PC-3 (cell line): Measurements from ENCODE around the gene GAP43. TPM values are rescaled to one million over a fixed set of nuclear protein-coding genes. Genes with fewer than 3 reads are reported as not detected.
A peak's percentile ranks its signal among the peaks of the same experiment; 100 is the strongest.

Experiments used
- ATAC-seq: fragments of 200-7000 bp; cut with Tn5 transposase; 2 replicates; pipeline ENCODE4 v1.9.1; 2020; ENCODE audit warnings: mild to moderate bottlenecking, moderate library complexity
- BruUV-seq: library from RNA; stranded (reverse); fragments of 400-500 nt; replicated peaks from 2 replicates; lab custom pipeline; 2021; lab: Mats Ljungman, UMichigan
- CTCF ChIA-PET: fragments of 300-600 bp; sonication (Branson Sonifier 250); formaldehyde crosslinking; loops from one replicate; lab custom pipeline; 2022; ENCODE audit warnings: antibody characterized with exemption; lab: Charles Lee
- POLR2A ChIA-PET: fragments of 300-600 bp; sonication (Branson Sonifier 250); formaldehyde crosslinking; loops from one replicate; lab custom pipeline; 2022; ENCODE audit warnings: antibody characterized with exemption; ENCODE audit not compliant: unreplicated experiment; lab: Charles Lee
- DNase-seq: peaks from one replicate; pipeline ENCODE4 v3.0.0-alpha.2; 2015
- H2AFZ ChIP-seq: fragments of 300-600 bp; sonication (generic); 2 replicates; pipeline ENCODE4 v1.6.0; 2016; ENCODE audit warnings: antibody characterized with exemption, low read length
- H3F3A ChIP-seq: fragments of 300-600 bp; sonication (generic); one replicate; pipeline ENCODE4 v1.6.0; 2017; ENCODE audit warnings: antibody characterized with exemption, low read length, control low read depth, mild to moderate bottlenecking; ENCODE audit not compliant: unreplicated experiment
- H3K27ac ChIP-seq: fragments of 300-600 bp; sonication (generic); 2 replicates; pipeline ENCODE4 v1.5.1; 2016; ENCODE audit warnings: mild to moderate bottlenecking, low read length
- H3K27me3 ChIP-seq: fragments of 300-600 bp; sonication (generic); 2 replicates; pipeline ENCODE4 v1.6.1; 2016; ENCODE audit warnings: low read length, mixed read lengths
- H3K36me3 ChIP-seq: fragments of 300-600 bp; sonication (generic); 2 replicates; pipeline ENCODE4 v1.6.1; 2016; ENCODE audit warnings: low read depth, mixed run types, low read length, mixed read lengths
- H3K4me1 ChIP-seq: fragments of 300-600 bp; sonication (generic); 2 replicates; pipeline ENCODE4 v1.5.1; 2016; ENCODE audit warnings: low read length; ENCODE audit not compliant: insufficient read depth
- H3K4me2 ChIP-seq: fragments of 300-600 bp; sonication (generic); 2 replicates; pipeline ENCODE4 v1.6.0; 2016; ENCODE audit warnings: low read length
- H3K4me3 ChIP-seq: fragments of 300-600 bp; sonication (generic); 2 replicates; pipeline ENCODE4 v1.5.1; 2016; ENCODE audit warnings: mild to moderate bottlenecking, low read length, mixed read lengths
- H3K79me2 ChIP-seq: fragments of 300-600 bp; sonication (generic); 2 replicates; pipeline ENCODE4 v1.6.1; 2017; ENCODE audit warnings: low read length, mixed read lengths
- H3K9ac ChIP-seq: fragments of 300-600 bp; sonication (generic); 2 replicates; pipeline ENCODE4 v1.6.0; 2016; ENCODE audit warnings: mild to moderate bottlenecking, low read length
- H3K9me2 ChIP-seq: fragments of 300-600 bp; sonication (generic); replicated peaks from 2 replicates; pipeline ENCODE4 v1.6.1; 2016; ENCODE audit warnings: mixed run types, low read length, mixed read lengths
- H3K9me3 ChIP-seq: fragments of 300-600 bp; sonication (generic); 2 replicates; pipeline ENCODE4 v1.6.1; 2016; ENCODE audit warnings: low read length, mixed read lengths
- H4K20me1 ChIP-seq: fragments of 300-600 bp; sonication (generic); 2 replicates; pipeline ENCODE4 v1.6.1; 2016; ENCODE audit warnings: low read length, mixed read lengths
- CTCF ChIP-seq: fragments of 300-600 bp; sonication (generic); conservative IDR thresholded peaks from 2 replicates; pipeline ENCODE4 v1.5.1; 2017; ENCODE audit warnings: antibody characterized with exemption, low read depth, mild to moderate bottlenecking, low read length
- EZH2 ChIP-seq: fragments of 300-600 bp; sonication (generic); IDR thresholded peaks from one replicate; pipeline ENCODE4 v1.6.1; 2017; ENCODE audit warnings: antibody characterized with exemption, mild to moderate bottlenecking, low read length; ENCODE audit not compliant: unreplicated experiment
- EZH2phosphoT487 ChIP-seq: fragments of 300-600 bp; sonication (generic); IDR thresholded peaks from 2 replicates; pipeline ENCODE4 v1.6.1; 2018; ENCODE audit warnings: mild to moderate bottlenecking, antibody characterized with exemption, low read length, borderline replicate concordance
- intact Hi-C: fragments of 100-400 bp; cut with micrococcal nuclease; formaldehyde crosslinking; loops from 2 replicates; pipeline ENCODE4 v1.9.0; 2023
- total RNA-seq: library from RNA; depleted of rRNA; stranded (reverse); fragments of >200 nt; gene quantifications from 2 replicates; pipeline ENCODE4 v1.2.3, GENCODE V29; 2014

Gene GAP43
- total RNA-seq, 1 experiment from 2014 or later = not detected

GRCh38 chr3:115695090-115695489 is 71.8 kb downstream of the GAP43 start:
- intact Hi-C loops = no loop called here
- ATAC-seq (peak; percentile 41), DNase-seq (peak; percentile 23)
- Histone ChIP-seq H3K4me2 (no peak overlapping the region), H3K9ac (no peak overlapping the region), H4K20me1 (no peaks in the 10 kb centered on the region), H3K79me2 (no peaks in the 10 kb centered on the region), H3F3A (no peaks in the 10 kb centered on the region), H3K27me3 (no peaks in the 10 kb centered on the region), H3K36me3 (no peaks in the 10 kb centered on the region), H3K4me1 (no peaks in the 10 kb centered on the region), H3K9me2 (no peaks in the 10 kb centered on the region), H3K4me3 (no peak overlapping the region), H2AFZ (no peak overlapping the region), H3K27ac (no peak overlapping the region), H3K9me3 (no peaks in the 10 kb centered on the region)
- ChIA-PET POLR2A (no interaction called here), CTCF (no interaction called here)
- TF ChIP-seq EZH2 = no peak
- no peak for TF ChIP-seq EZH2phosphoT487
- no peak for TF ChIP-seq CTCF
- BruUV-seq = no TSS peak

- intact Hi-C loops = no loop called here
- no peak for DNase-seq
- POLR2A ChIA-PET = no interaction called here
- H3K9ac ChIP-seq = no peak overlapping the region
- no peaks in the 10 kb centered on the region for H4K20me1 ChIP-seq
- TF ChIP-seq CTCF (no peak), EZH2 (no peak), EZH2phosphoT487 (no peak)
- no peak overlapping the region for H3K4me3 ChIP-seq
- CTCF ChIA-PET = no interaction called here
- H3K36me3 ChIP-seq = no peaks in the 10 kb centered on the region
- H3K9me3 ChIP-seq = no peaks in the 10 kb centered on the region
- no peak overlapping the region for H3K27ac ChIP-seq
- no peaks in the 10 kb centered on the region for H3K9me2 ChIP-seq
- H3K4me1 ChIP-seq = no peaks in the 10 kb centered on the region
- no peaks in the 10 kb centered on the region for H3F3A ChIP-seq
- H3K27me3 ChIP-seq = no peaks in the 10 kb centered on the region
- peak overlapping the region; percentile 51; the same call in 1 of the 2 replicates for H2AFZ ChIP-seq
- H3K4me2 ChIP-seq = no peak overlapping the region
- ATAC-seq = no peak
- BruUV-seq = no TSS peak
- H3K79me2 ChIP-seq = no peaks in the 10 kb centered on the region
These were observed 74.1 kb downstream of the GAP43 start for GRCh38 chr3:115697263-115698053.

GRCh38 chr3:115698851-115699591 is 75.7 kb downstream of the GAP43 start:
- DNase-seq = no peak
- Histone ChIP-seq H3K79me2 (no peaks in the 10 kb centered on the region), H3K27ac (no peak overlapping the region), H2AFZ (no peak overlapping the region), H3K27me3 (no peaks in the 10 kb centered on the region), H3K9me2 (no peaks in the 10 kb centered on the region), H3F3A (no peaks in the 10 kb centered on the region), H3K36me3 (no peaks in the 10 kb centered on the region), H3K4me3 (no peak overlapping the region), H4K20me1 (no peaks in the 10 kb centered on the region), H3K9ac (no peak overlapping the region), H3K4me2 (no peak overlapping the region), H3K4me1 (no peaks in the 10 kb centered on the region), H3K9me3 (no peaks in the 10 kb centered on the region)
- no TSS peak for BruUV-seq
- ChIA-PET CTCF (no interaction called here), POLR2A (no interaction called here)
- intact Hi-C loops = no loop called here
- TF ChIP-seq EZH2phosphoT487 (no peak), CTCF (no peak), EZH2 (no peak)
- ATAC-seq = no peak
